ENCODE data around the gene PGM3. TPM values are rescaled to one million over a fixed set of nuclear protein-coding genes. Genes with fewer than 3 reads are reported as not detected.

PGM3 gene
- total RNA-seq, 1 donor from 2014 or later = 52.4 TPM

- no peaks in the 10 kb centered on the region for H3K9me3 Mint-ChIP-seq
- DNase-seq (ENCODE audit: low read depth, low spot score) = no peak
These were observed 42.0 kb downstream of the PGM3 start for GRCh38 chr6:83151114-83151513.

GRCh38 chr6:83138758-83139157 lies 54.3 kb downstream of the PGM3 start:
- TF ChIP-seq CTCF (conservative IDR thresholded peaks at IDR 0.05) = no peak
- DNase-seq (ENCODE audit: low read depth, low spot score) = no peak
- H3K4me1 Mint-ChIP-seq = no peaks in the 10 kb centered on the region
- H3K27me3 Mint-ChIP-seq (ENCODE audit: low read depth) = no peaks in the 10 kb centered on the region
- no peaks in the 10 kb centered on the region for H3K9me3 Mint-ChIP-seq
- H3K4me3 Mint-ChIP-seq = no peak overlapping the region
- H3K36me3 Mint-ChIP-seq (ENCODE audit: low read depth) = peaks cover 12% of the 10 kb centered on the region
- H3K27ac Mint-ChIP-seq (ENCODE audit: unreplicated experiment) = no peak overlapping the region

More at GRCh38 chr6:83151114-83151513, 42.0 kb downstream of the PGM3 start:
- TF ChIP-seq CTCF (conservative IDR thresholded peaks at IDR 0.05) = no peak
- no peak overlapping the region for H3K27ac Mint-ChIP-seq (ENCODE audit: unreplicated experiment)
- peaks cover 3% of the 10 kb centered on the region for H3K36me3 Mint-ChIP-seq (ENCODE audit: low read depth)
- no peak overlapping the region for H3K4me3 Mint-ChIP-seq
- no peaks in the 10 kb centered on the region for H3K27me3 Mint-ChIP-seq (ENCODE audit: low read depth)
- H3K4me1 Mint-ChIP-seq = peaks cover 12% of the 10 kb centered on the region

- TF ChIP-seq CTCF (conservative IDR thresholded peaks at IDR 0.05) = no peak
- no peak overlapping the region for H3K27ac Mint-ChIP-seq (ENCODE audit: unreplicated experiment)
- peaks cover 9% of the 10 kb centered on the region for H3K36me3 Mint-ChIP-seq (ENCODE audit: low read depth)
- no peak for DNase-seq (ENCODE audit: low read depth, low spot score)
- no peaks in the 10 kb centered on the region for H3K4me1 Mint-ChIP-seq
- H3K27me3 Mint-ChIP-seq (ENCODE audit: low read depth) = no peaks in the 10 kb centered on the region
- H3K9me3 Mint-ChIP-seq = no peaks in the 10 kb centered on the region
- no peak overlapping the region for H3K4me3 Mint-ChIP-seq
These were observed 54.8 kb downstream of the PGM3 start for GRCh38 chr6:83138118-83138722.

- no peak for TF ChIP-seq CTCF (conservative IDR thresholded peaks at IDR 0.05)
- H3K36me3 Mint-ChIP-seq (ENCODE audit: low read depth) = peaks cover 6% of the 10 kb centered on the region
- no peak overlapping the region for H3K4me3 Mint-ChIP-seq
- no peaks in the 10 kb centered on the region for H3K9me3 Mint-ChIP-seq
- H3K27me3 Mint-ChIP-seq (ENCODE audit: low read depth) = no peaks in the 10 kb centered on the region
- no peak for DNase-seq (ENCODE audit: low read depth, low spot score)
- H3K4me1 Mint-ChIP-seq = no peaks in the 10 kb centered on the region
- H3K27ac Mint-ChIP-seq (ENCODE audit: unreplicated experiment) = peak overlapping the region; percentile 31
These were observed 60.9 kb downstream of the PGM3 start for GRCh38 chr6:83132121-83132520.

- no peak overlapping the region for H3K4me3 Mint-ChIP-seq
- peaks cover 10% of the 10 kb centered on the region for H3K36me3 Mint-ChIP-seq (ENCODE audit: low read depth)
- no peaks in the 10 kb centered on the region for H3K9me3 Mint-ChIP-seq
- H3K27ac Mint-ChIP-seq (ENCODE audit: unreplicated experiment) = no peak overlapping the region
- DNase-seq (ENCODE audit: low read depth, low spot score) = no peak
- no peaks in the 10 kb centered on the region for H3K27me3 Mint-ChIP-seq (ENCODE audit: low read depth)
- TF ChIP-seq CTCF (conservative IDR thresholded peaks at IDR 0.05) = no peak
- no peaks in the 10 kb centered on the region for H3K4me1 Mint-ChIP-seq
These were observed 65.1 kb downstream of the PGM3 start for GRCh38 chr6:83127976-83128375.

Measured in neural crest cell (in vitro differentiated cells).